NOMO-1 (cell line): ENCODE measurements around the gene MRPL55.

Experiments used
- DNase-seq, 2 experiments: peaks; one replicate each; lab custom pipeline; 2025; ENCODE audit not compliant: unreplicated experiment in 2 of 2; lab: John Stamatoyannopoulos, UW

The MRPL55 gene

GRCh38 chr1:228073857-228074545 lies 35.1 kb downstream of the MRPL55 start:
- DNase-seq = no peak

- DNase-seq = no peak
Observed at GRCh38 chr1:228073061-228073856, 35.8 kb downstream of the MRPL55 start.

GRCh38 chr1:228072658-228073043 lies 36.4 kb downstream of the MRPL55 start:
- DNase-seq = no peak

GRCh38 chr1:228071839-228072657 lies 37.1 kb downstream of the MRPL55 start:
- DNase-seq = no peak

- DNase-seq = no peak
Observed at GRCh38 chr1:228070851-228071250, 38.2 kb downstream of the MRPL55 start.

GRCh38 chr1:228070173-228070572 lies 38.9 kb downstream of the MRPL55 start:
- no peak for DNase-seq

- no peak for DNase-seq
Observed at GRCh38 chr1:228068359-228068758, 40.7 kb downstream of the MRPL55 start.

GRCh38 chr1:228066891-228067654 lies 42.0 kb downstream of the MRPL55 start:
- no peak for DNase-seq

GRCh38 chr1:228066416-228066815 lies 42.7 kb downstream of the MRPL55 start:
- no peak for DNase-seq

GRCh38 chr1:228065543-228066347 lies 43.4 kb downstream of the MRPL55 start:
- DNase-seq = no peak

- no peak for DNase-seq
Observed at GRCh38 chr1:228064741-228065542, 44.2 kb downstream of the MRPL55 start.

GRCh38 chr1:228064296-228064695 lies 44.8 kb downstream of the MRPL55 start:
- no peak for DNase-seq

- no peak for DNase-seq
Observed at GRCh38 chr1:228063251-228064191, 45.6 kb downstream of the MRPL55 start.

GRCh38 chr1:228062812-228063211 lies 46.3 kb downstream of the MRPL55 start:
- no peak for DNase-seq

GRCh38 chr1:228062085-228062791 lies 46.9 kb downstream of the MRPL55 start:
- DNase-seq = no peak

GRCh38 chr1:228061411-228062084 lies 47.6 kb downstream of the MRPL55 start:
- DNase-seq = no peak
